Neuronal stem cell (in vitro differentiated cells): ENCODE measurements around the gene IRAK2.
"Not testable (repeated sequence)": the region's sequence is repeated elsewhere in the genome, so short reads cannot be mapped to it uniquely, and the experiment has no call there.

Source experiments
- DNase-seq: peaks from one replicate; pipeline ENCODE4 v3.0.0-alpha.2; 2013; ENCODE audit warnings: low spot score
- H2AFZ ChIP-seq: one replicate; pipeline ENCODE4 v1.6.1; 2013; ENCODE audit warnings: mild to moderate bottlenecking, low read length, inconsistent platforms
- H2AK5ac ChIP-seq: 2 replicates; pipeline ENCODE4 v1.6.1; 2013; ENCODE audit warnings: low read depth, mild to moderate bottlenecking, inconsistent platforms, low read length, moderate library complexity, mixed read lengths
- H2BK120ac ChIP-seq: 2 replicates; pipeline ENCODE4 v1.6.1; 2013; ENCODE audit warnings: low read depth, mild to moderate bottlenecking, inconsistent platforms, low read length, moderate library complexity, mixed read lengths
- H2BK12ac ChIP-seq: one replicate; pipeline ENCODE4 v1.6.1; 2013; ENCODE audit warnings: low read length, inconsistent platforms
- H2BK15ac ChIP-seq: 2 replicates; pipeline ENCODE4 v1.6.1; 2013; ENCODE audit warnings: mild to moderate bottlenecking, low read length, inconsistent platforms, mixed read lengths
- H2BK5ac ChIP-seq: one replicate; pipeline ENCODE4 v1.6.1; 2013; ENCODE audit warnings: inconsistent platforms, mild to moderate bottlenecking, low read length, moderate library complexity
- H3K14ac ChIP-seq: one replicate; pipeline ENCODE4 v1.6.1; 2013; ENCODE audit warnings: low read length, inconsistent platforms
- H3K18ac ChIP-seq: 2 replicates; pipeline ENCODE4 v1.6.1; 2013; ENCODE audit warnings: low read length, inconsistent platforms
- H3K23ac ChIP-seq: 2 replicates; pipeline ENCODE4 v1.6.1; 2013; ENCODE audit warnings: low read depth, mild to moderate bottlenecking, mixed read lengths, low read length, inconsistent platforms; ENCODE audit not compliant: poor library complexity
- H3K27ac ChIP-seq: replicated peaks from 3 replicates; pipeline ENCODE4 v1.5.1; 2013; ENCODE audit warnings: low read length, inconsistent platforms
- H3K27me3 ChIP-seq, 3 experiments: 2 replicates each; pipeline ENCODE4 v1.6.1; 2013; ENCODE audit warnings: low read length in 3 of 3, mild to moderate bottlenecking in 2 of 3, inconsistent platforms in 1 of 3, low read depth in 1 of 3, mixed read lengths in 1 of 3, moderate library complexity in 1 of 3; ENCODE audit not compliant: control insufficient read depth in 3 of 3, insufficient read depth in 3 of 3
- H3K36me3 ChIP-seq, 2 donors: replicated peaks in 1 of 2; 2 replicates each; pipeline ENCODE4 v1.6.1; 2013; ENCODE audit warnings: low read length in 2 of 2; ENCODE audit not compliant: control insufficient read depth in 2 of 2, insufficient read depth in 2 of 2
- H3K4ac ChIP-seq: 2 replicates; pipeline ENCODE4 v1.6.1; 2013; ENCODE audit warnings: inconsistent platforms, mild to moderate bottlenecking, low read length, moderate library complexity
- H3K4me1 ChIP-seq, 2 donors: 1 replicate in 1 of 2; 2 replicates in 1 of 2; pipeline ENCODE4 v1.6.1; 2013; ENCODE audit warnings: low read length in 2 of 2, low read depth in 1 of 2; ENCODE audit not compliant: control insufficient read depth in 2 of 2, insufficient read depth in 1 of 2
- H3K4me2 ChIP-seq: one replicate; pipeline ENCODE4 v1.6.1; 2013; ENCODE audit warnings: mild to moderate bottlenecking, low read length, inconsistent platforms; ENCODE audit not compliant: insufficient read depth, poor library complexity, severe bottlenecking
- H3K4me3 ChIP-seq, 2 donors: 2 replicates each; pipeline ENCODE4 v1.5.1; 2013; ENCODE audit warnings: low read length in 2 of 2, mild to moderate bottlenecking in 2 of 2, inconsistent platforms in 1 of 2, moderate library complexity in 1 of 2
- H3K79me1 ChIP-seq: one replicate; pipeline ENCODE4 v1.6.1; 2013; ENCODE audit warnings: low read depth, mild to moderate bottlenecking, inconsistent platforms, low read length, moderate library complexity
- H3K9ac ChIP-seq: one replicate; pipeline ENCODE4 v1.6.1; 2013; ENCODE audit warnings: mild to moderate bottlenecking, low read depth, low read length, inconsistent platforms; ENCODE audit not compliant: poor library complexity
- H3K9me3 ChIP-seq, 2 donors: replicated peaks in 1 of 2; 2 replicates each; pipeline versions ENCODE3 to v1.6.1; 2013; ENCODE audit warnings: low read length in 2 of 2, mild to moderate bottlenecking in 2 of 2, inconsistent platforms in 1 of 2, low read depth in 1 of 2, mixed read lengths in 1 of 2, moderate library complexity in 1 of 2; ENCODE audit not compliant: control insufficient read depth in 2 of 2, insufficient read depth in 1 of 2
- H4K8ac ChIP-seq: one replicate; pipeline ENCODE4 v1.6.1; 2013; ENCODE audit warnings: low read depth, mild to moderate bottlenecking, inconsistent platforms, low read length, moderate library complexity
- H4K91ac ChIP-seq: one replicate; pipeline ENCODE4 v1.6.1; 2013; ENCODE audit warnings: low read length, low read depth, mild to moderate bottlenecking, inconsistent platforms; ENCODE audit not compliant: poor library complexity
- WGBS, 2 donors: extraction: QIAGEN DNeasy Blood & Tissue Kit; methylation state at CpG; one replicate each; pipeline ENCODE4 v1.1.7; 2013; ENCODE audit warnings: missing lambda C conversion rate in 2 of 2, mixed read lengths in 1 of 2; ENCODE audit not compliant: insufficient read length in 2 of 2, insufficient replicate concordance in 1 of 2; ENCODE audit errors: extremely low coverage in 2 of 2; 5-methylcytosine and 5-hydroxymethylcytosine counted together

The IRAK2 gene

DNA sequence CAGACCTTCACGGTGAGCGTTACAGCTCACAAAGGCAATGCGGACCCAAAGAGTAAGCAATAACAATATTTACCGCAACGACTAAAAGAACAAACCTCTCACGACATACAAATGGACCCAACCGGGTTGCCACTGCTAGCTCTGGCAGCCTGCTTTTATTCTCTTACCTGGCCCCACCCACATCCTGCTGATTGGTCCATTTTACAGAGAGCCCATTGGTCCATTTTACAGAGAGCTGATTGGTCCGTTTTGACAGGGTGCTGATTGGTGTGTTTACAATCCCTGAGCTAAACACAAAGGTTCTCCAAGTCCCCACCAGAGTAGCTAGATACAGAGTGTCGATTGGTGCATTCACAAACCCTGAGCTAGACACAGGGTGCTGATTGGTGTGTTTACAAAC lies 28.8 kb upstream of the IRAK2 start:
- not testable (repeated sequence) for H2BK5ac ChIP-seq, H3K36me3 ChIP-seq, H2BK12ac ChIP-seq, H3K14ac ChIP-seq, H3K79me1 ChIP-seq, H3K18ac ChIP-seq, H4K8ac ChIP-seq, H3K27ac ChIP-seq, H3K4me2 ChIP-seq, H2AK5ac ChIP-seq, H4K91ac ChIP-seq, DNase-seq, H3K9ac ChIP-seq, H3K23ac ChIP-seq, H3K27me3 ChIP-seq, H3K4me1 ChIP-seq, H3K9me3 ChIP-seq, H2AFZ ChIP-seq, H2BK120ac ChIP-seq, H3K4ac ChIP-seq, H2BK15ac ChIP-seq, H3K4me3 ChIP-seq
- no CpG with 5 or more reads among the region's 9 CpGs for WGBS, 2 donors

DNA sequence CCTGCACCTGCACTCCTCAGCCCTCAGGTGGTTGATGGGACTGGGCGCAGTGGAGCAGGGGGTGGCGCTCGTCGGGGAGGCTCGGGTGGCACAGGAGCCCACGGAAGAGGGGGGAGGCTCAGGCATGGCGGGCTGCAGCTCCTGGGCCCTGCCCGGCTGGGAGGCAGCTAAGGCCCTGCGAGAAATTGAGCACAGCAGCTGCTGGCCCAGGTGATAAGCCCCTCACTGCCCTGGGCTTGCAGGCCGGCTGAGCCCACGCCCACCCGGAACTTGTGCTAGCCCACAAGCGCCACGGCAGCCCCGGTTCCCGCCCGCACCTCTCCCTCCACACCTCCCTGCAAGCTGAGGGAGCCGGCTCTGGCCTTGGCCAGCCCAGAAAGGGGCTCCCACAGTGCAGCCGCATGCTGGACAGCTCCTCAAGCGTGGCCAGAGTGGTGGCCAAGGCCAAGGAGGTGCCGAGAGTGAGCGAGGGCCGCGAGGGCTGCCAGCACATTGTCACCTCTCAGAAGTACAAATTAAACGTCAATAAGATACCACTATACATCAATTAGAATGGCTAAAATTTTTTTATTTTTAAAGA lies 28.2 kb upstream of the IRAK2 start:
- Histone ChIP-seq H2BK120ac (no peak overlapping the region), H3K27me3 (no peaks in the 10 kb centered on the region), H2AK5ac (no peak overlapping the region), H3K4me3 (no peak overlapping the region), H3K9me3 (no peaks in the 10 kb centered on the region), H3K4me1 (peaks cover 0 to 2% of the 10 kb centered on the region in 2 donors), H3K27ac (no peak overlapping the region), H3K4ac (no peak overlapping the region), H3K18ac (no peak overlapping the region), H2AFZ (no peak overlapping the region), H3K14ac (no peak overlapping the region), H4K91ac (no peak overlapping the region), H2BK12ac (no peak overlapping the region), H3K9ac (no peak overlapping the region), H3K4me2 (no peak overlapping the region), H4K8ac (no peak overlapping the region), H3K23ac (no peak overlapping the region), H3K36me3 (no peaks in the 10 kb centered on the region), H3K79me1 (no peaks in the 10 kb centered on the region), H2BK15ac (no peak overlapping the region), H2BK5ac (no peak overlapping the region)
- WGBS, 2 donors = no CpG with 5 or more reads among the region's 25 CpGs
- DNase-seq = no peak

DNA sequence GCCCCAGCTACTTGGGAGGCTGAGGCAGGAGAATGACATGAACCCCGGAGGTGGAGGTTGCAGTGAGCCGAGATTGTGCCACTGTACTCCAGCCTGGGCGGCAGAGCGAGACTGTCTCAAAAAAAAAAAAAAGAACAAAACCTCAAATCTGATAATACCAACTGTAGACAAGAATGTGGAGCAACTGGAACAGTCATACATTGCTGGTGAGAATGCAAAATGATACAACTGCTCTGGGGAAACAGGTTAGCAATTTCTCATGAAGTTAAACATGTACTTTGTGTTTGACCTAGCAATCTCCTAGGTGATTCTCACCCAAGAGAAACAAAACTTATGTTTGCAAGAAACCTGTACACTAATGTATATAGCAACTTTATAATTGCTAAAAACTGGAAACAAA lies 27.5 kb upstream of the IRAK2 start:
- H3K14ac ChIP-seq = no peak overlapping the region
- H3K4me1 ChIP-seq = peaks cover 0 to 2% of the 10 kb centered on the region in 2 donors
- no peak overlapping the region for H3K4me3 ChIP-seq
- DNase-seq = no peak
- H2BK15ac ChIP-seq = no peak overlapping the region
- no peak overlapping the region for H2BK12ac ChIP-seq
- H3K27me3 ChIP-seq = no peaks in the 10 kb centered on the region
- no peak overlapping the region for H3K4me2 ChIP-seq
- H3K27ac ChIP-seq = no peak overlapping the region
- no peaks in the 10 kb centered on the region for H3K36me3 ChIP-seq
- H2AFZ ChIP-seq = no peak overlapping the region
- H3K9me3 ChIP-seq = no peaks in the 10 kb centered on the region
- WGBS, 2 donors = no CpG with 5 or more reads among the region's 4 CpGs
- no peak overlapping the region for H4K91ac ChIP-seq
- H3K79me1 ChIP-seq = peaks cover 1% of the 10 kb centered on the region
- H2BK5ac ChIP-seq = no peak overlapping the region
- no peak overlapping the region for H3K18ac ChIP-seq
- H3K9ac ChIP-seq = no peak overlapping the region
- no peak overlapping the region for H3K4ac ChIP-seq
- no peak overlapping the region for H4K8ac ChIP-seq
- no peak overlapping the region for H2AK5ac ChIP-seq
- H2BK120ac ChIP-seq = no peak overlapping the region
- H3K23ac ChIP-seq = no peak overlapping the region

DNA sequence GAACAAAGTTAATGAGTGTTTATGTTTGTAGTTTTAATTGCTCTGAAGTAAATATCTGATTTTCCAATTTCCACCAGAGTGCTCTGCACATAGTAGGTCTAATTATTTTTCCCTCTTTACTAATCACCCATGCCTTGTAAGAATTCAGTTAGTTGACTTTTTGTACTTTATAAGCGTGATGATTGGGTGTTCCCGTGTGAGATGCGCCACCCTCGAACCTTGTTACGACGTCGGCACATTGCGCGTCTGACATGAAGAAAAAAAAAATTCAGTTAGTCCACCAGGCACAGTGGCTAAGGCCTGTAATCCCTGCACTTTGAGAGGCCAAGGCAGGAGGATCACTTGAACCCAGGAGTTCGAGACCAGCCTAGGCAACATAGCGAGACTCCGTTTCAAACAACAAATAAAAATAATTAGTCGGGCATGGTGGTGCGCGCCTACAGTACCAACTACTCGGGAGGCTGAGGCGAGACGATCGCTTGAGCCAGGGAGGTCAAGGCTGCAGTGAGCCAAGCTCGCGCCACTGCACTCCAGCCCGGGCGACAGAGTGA lies 23.6 kb upstream of the IRAK2 start:
- no peak overlapping the region for H3K9ac ChIP-seq
- H2AK5ac ChIP-seq = no peak overlapping the region
- H3K9me3 ChIP-seq = peaks cover 0 to 25% of the 10 kb centered on the region in 2 donors
- H3K4me3 ChIP-seq = peak overlapping the region in 1 of 2 donors; percentile 97
- no CpG with 5 or more reads among the region's 23 CpGs for WGBS, 2 donors
- no peak overlapping the region for H2BK12ac ChIP-seq
- no peak overlapping the region for H3K23ac ChIP-seq
- no peak overlapping the region for H4K91ac ChIP-seq
- H3K4ac ChIP-seq = no peak overlapping the region
- H3K14ac ChIP-seq = no peak overlapping the region
- H3K4me2 ChIP-seq = peak overlapping the region; percentile 57
- H2AFZ ChIP-seq = peak overlapping the region; percentile 96
- H3K4me1 ChIP-seq = peaks cover 5 to 9% of the 10 kb centered on the region in 2 donors
- H3K36me3 ChIP-seq = peaks cover 0 to 32% of the 10 kb centered on the region in 2 donors
- no peak overlapping the region for H2BK15ac ChIP-seq
- H2BK5ac ChIP-seq = no peak overlapping the region
- DNase-seq = no peak
- H2BK120ac ChIP-seq = no peak overlapping the region
- no peak overlapping the region for H3K18ac ChIP-seq
- no peaks in the 10 kb centered on the region for H3K27me3 ChIP-seq
- H4K8ac ChIP-seq = no peak overlapping the region
- no peak overlapping the region for H3K27ac ChIP-seq
- peaks cover 6% of the 10 kb centered on the region for H3K79me1 ChIP-seq
